Endothelial cell of umbilical vein (primary cell): ENCODE results near the gene LINC01488. TPM values are rescaled to one million over a fixed set of nuclear protein-coding genes. Genes with fewer than 3 reads are reported as not detected.

Experiments
- BruUV-seq: library from RNA; stranded (reverse); fragments of 400-500 nt; replicated peaks from 2 replicates; lab custom pipeline; 2021; lab: Mats Ljungman, UMichigan
- CTCF ChIA-PET: fragments of 300-600, 350-600 bp; sonication (Branson Sonifier 250); formaldehyde crosslinking; loops from one replicate; lab custom pipeline; 2021; ENCODE audit warnings: antibody characterized with exemption, inconsistent platforms; lab: Charles Lee
- POLR2A ChIA-PET: fragments of 300-600, 350-600 bp; sonication (Branson Sonifier 250); formaldehyde crosslinking; loops from one replicate; lab custom pipeline; 2021; ENCODE audit warnings: antibody characterized with exemption, inconsistent platforms; lab: Charles Lee
- DNase-seq: peaks from one replicate; pipeline ENCODE4 v3.0.0-alpha.2; 2011; ENCODE audit warnings: low read depth, low spot score
- FAIRE-seq: peaks from 2 replicates; lab custom pipeline; 2011; peaks lifted over from hg19 to GRCh38; lab: Jason Lieb, UNC
- H2AFZ ChIP-seq: 2 replicates; pipeline ENCODE4 v1.6.0; 2012; ENCODE audit warnings: low read depth, low read length, control low read depth, inconsistent platforms
- H3K27ac ChIP-seq: 2 replicates; pipeline ENCODE4 v1.5.1; 2011; ENCODE audit warnings: low read depth, mild to moderate bottlenecking, control low read depth, low read length, moderate library complexity; ENCODE audit not compliant: insufficient read depth
- H3K27me3 ChIP-seq, 2 experiments: 2 replicates each; pipeline versions ENCODE4 v1.6.0 to v1.6.1; 2011; ENCODE audit warnings: low read length in 2 of 2, mixed read lengths in 1 of 2; ENCODE audit not compliant: control insufficient read depth in 2 of 2, insufficient read depth in 2 of 2
- H3K36me3 ChIP-seq, 2 experiments: 2 replicates in 1 of 2; 3 replicates in 1 of 2; pipeline ENCODE4 v1.5.1; 2011; ENCODE audit warnings: low read length in 2 of 2, mild to moderate bottlenecking in 1 of 2, moderate library complexity in 1 of 2; ENCODE audit not compliant: control insufficient read depth in 2 of 2, insufficient read depth in 2 of 2; ENCODE audit errors: extremely low read depth in 1 of 2
- H3K4me1 ChIP-seq: 3 replicates; pipeline ENCODE4 v1.5.1; 2011; ENCODE audit warnings: mild to moderate bottlenecking, low read length; ENCODE audit not compliant: control insufficient read depth, insufficient read depth; ENCODE audit errors: extremely low read depth
- H3K4me2 ChIP-seq: 2 replicates; pipeline ENCODE4 v1.6.1; 2011; ENCODE audit warnings: low read length, control low read depth, mixed read lengths; ENCODE audit not compliant: insufficient read depth
- H3K4me3 ChIP-seq, 3 experiments: fragments of 200-600 bp in 1 of 3; sonication (generic), shearing (Covaris generic) in 1 of 3; replicated peaks in 1 of 3; 2 replicates each; pipeline ENCODE4 v1.5.1; 2011 to 2016; ENCODE audit warnings: control low read depth in 3 of 3, low read length in 3 of 3, mild to moderate bottlenecking in 2 of 3, inconsistent platforms in 1 of 3, low read depth in 1 of 3, moderate library complexity in 1 of 3; ENCODE audit not compliant: insufficient read depth in 1 of 3
- H3K79me2 ChIP-seq: 2 replicates; pipeline ENCODE4 v1.6.0; 2012; ENCODE audit warnings: low read length, inconsistent platforms; ENCODE audit not compliant: control insufficient read depth, insufficient read depth
- H3K9ac ChIP-seq: replicated peaks from 2 replicates; pipeline ENCODE3; 2011; ENCODE audit warnings: low read length, control low read depth; ENCODE audit not compliant: insufficient read depth; ENCODE audit errors: extremely low read depth
- H3K9me1 ChIP-seq: replicated peaks from 3 replicates; pipeline ENCODE4 v1.6.0; 2011; ENCODE audit warnings: mild to moderate bottlenecking, low read length; ENCODE audit not compliant: control insufficient read depth, insufficient read depth; ENCODE audit errors: extremely low read depth
- H3K9me3 ChIP-seq: replicated peaks from 2 replicates; pipeline ENCODE4 v1.5.1; 2012; ENCODE audit warnings: low read length, inconsistent platforms; ENCODE audit not compliant: control insufficient read depth, insufficient read depth
- H4K20me1 ChIP-seq: replicated peaks from 2 replicates; pipeline ENCODE3; 2011; ENCODE audit warnings: mild to moderate bottlenecking, low read length; ENCODE audit not compliant: control insufficient read depth, insufficient read depth; ENCODE audit errors: extremely low read depth
- EZH2 ChIP-seq: IDR thresholded peaks from 2 replicates; pipeline ENCODE4 v1.6.1; 2012; ENCODE audit warnings: borderline replicate concordance, low read depth, mild to moderate bottlenecking, moderate library complexity, low read length, inconsistent platforms; ENCODE audit not compliant: severe bottlenecking
- FOS ChIP-seq: IDR thresholded peaks from 2 replicates; pipeline ENCODE4 v1.6.1; 2011; ENCODE audit warnings: mild to moderate bottlenecking, low read length, moderate library complexity, borderline replicate concordance; ENCODE audit not compliant: insufficient read depth
- GATA2 ChIP-seq: IDR thresholded peaks from 2 replicates; pipeline ENCODE4 v1.7.0; 2011; ENCODE audit warnings: low read depth, mild to moderate bottlenecking, moderate library complexity, mixed read lengths, low read length; ENCODE audit not compliant: insufficient read length, insufficient read depth
- JUN ChIP-seq: IDR thresholded peaks from 2 replicates; pipeline ENCODE4 v1.6.1; 2011; ENCODE audit warnings: borderline replicate concordance, low read depth; ENCODE audit not compliant: insufficient read length, insufficient read depth
- MYC ChIP-seq: IDR thresholded peaks from one replicate; pipeline ENCODE4 v1.6.1; 2011; ENCODE audit warnings: mild to moderate bottlenecking, low read depth, low read length
- POLR2A ChIP-seq: IDR thresholded peaks from 2 replicates; pipeline ENCODE4 v1.6.1; 2012; ENCODE audit warnings: low read depth, mild to moderate bottlenecking, control low read depth, low read length
- POLR2AphosphoS5 ChIP-seq: IDR thresholded peaks from 2 replicates; pipeline ENCODE4 v1.6.1; 2012; ENCODE audit warnings: low read depth, mild to moderate bottlenecking, control low read depth, low read length, moderate library complexity; ENCODE audit not compliant: insufficient read depth
- dilution Hi-C: fragments of 300-500 bp; cut with MboI; formaldehyde crosslinking; loops from one replicate; pipeline ENCODE4 v1.15.0; 2019; ENCODE audit warnings: low sequenced_read_pairs; ENCODE audit not compliant: extremely low pct_ligation_motif_present
- intact Hi-C: fragments of 100-400 bp; cut with micrococcal nuclease; formaldehyde crosslinking; loops from one replicate; pipeline ENCODE4 v1.10.0; 2022
- polyA plus RNA-seq, 4 experiments: library from polyadenylated mRNA; depleted of rRNA in 3 of 4; stranded (reverse) in 3 of 4; unstranded in 1 of 4; fragments of >200 nt; gene quantifications; 2 replicates each; pipeline versions ENCODE4 v1.2.1 to v1.2.3, GENCODE V29; 2011 to 2012; ENCODE audit warnings: missing spikeins in 1 of 4
- total RNA-seq: library from RNA; stranded (reverse); gene quantifications from 2 replicates; pipeline ENCODE4 v1.2.3, GENCODE V29; 2021
- TF ChIP-seq, protein P1 (sequence below): IDR thresholded peaks from 2 replicates; pipeline ENCODE4 v1.6.1; 2011; ENCODE audit not compliant: insufficient read depth, insufficient read length
- TF ChIP-seq, protein P2 (sequence below), 2 donors: IDR thresholded peaks; 1 replicate in 1 of 2; 2 replicates in 1 of 2; pipeline ENCODE4 v1.5.1; 2011; ENCODE audit warnings: low read length in 2 of 2, mild to moderate bottlenecking in 2 of 2, moderate library complexity in 2 of 2, control low read depth in 1 of 2, inconsistent platforms in 1 of 2, low read depth in 1 of 2; ENCODE audit not compliant: insufficient read depth in 1 of 2; ENCODE audit errors: extremely low read depth in 1 of 2

The LINC01488 gene
- total and polyA plus RNA-seq, 2 donors (not counting 3 experiments of a cell fraction or from before 2014, with no cell fraction given), result not detected

DNA sequence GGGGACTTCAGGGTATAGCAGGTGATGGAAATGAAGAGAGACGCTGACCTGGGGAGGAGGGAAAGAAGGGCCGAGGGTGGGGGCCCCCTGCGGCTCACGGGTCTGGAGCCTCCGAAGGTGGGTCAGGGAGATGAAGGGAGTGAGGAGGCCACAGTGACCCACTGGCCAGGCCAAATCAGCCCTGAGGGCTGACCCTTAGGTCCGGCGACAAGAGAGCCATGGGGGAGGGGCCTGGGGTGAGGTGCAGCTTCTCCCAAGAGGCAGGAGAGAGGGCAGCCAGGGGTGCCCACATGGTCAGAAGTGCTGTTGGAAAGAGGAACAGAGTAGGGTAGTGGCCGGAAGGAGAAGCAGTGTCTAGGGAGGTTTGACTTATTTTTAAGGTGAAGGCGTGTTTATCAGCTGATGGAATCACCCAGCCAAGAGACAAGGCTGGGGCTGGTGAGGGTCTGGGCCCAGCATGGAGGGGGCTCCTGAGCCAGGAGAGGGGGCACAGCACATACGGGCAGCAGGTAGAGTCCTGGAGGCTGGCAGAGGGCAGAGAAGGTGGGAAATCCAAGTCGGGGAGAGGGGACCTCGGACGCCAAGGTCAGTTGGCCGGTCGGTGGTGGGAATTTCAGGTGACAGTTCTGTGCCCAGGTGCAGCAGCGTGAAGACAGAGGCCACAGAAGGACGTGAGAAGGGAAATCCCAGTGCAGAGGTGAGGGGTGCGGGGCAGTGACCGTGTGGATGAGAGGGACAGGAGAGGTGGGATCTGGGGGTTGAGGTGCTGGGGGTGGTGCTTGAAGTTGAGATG lies 49.0 kb downstream of the LINC01488 start:
- BruUV-seq, result no TSS peak
- no peak for DNase-seq
- Histone ChIP-seq H3K9me1 (no peaks in the 10 kb centered on the region), H3K9me3 (no peaks in the 10 kb centered on the region), H3K9ac (no peak overlapping the region), H3K27me3 (peaks cover 0 to 2% of the 10 kb centered on the region in 2 experiments), H3K79me2 (no peaks in the 10 kb centered on the region), H3K27ac (no peak overlapping the region), H3K4me1 (no peaks in the 10 kb centered on the region), H3K4me2 (no peak overlapping the region), H4K20me1 (no peaks in the 10 kb centered on the region), H3K36me3 (no peaks in the 10 kb centered on the region), H3K4me3 (no peak overlapping the region), H2AFZ (no peak overlapping the region)
- CTCF ChIA-PET, result no interaction called here
- intact Hi-C loops (no loop called here), dilution Hi-C loops (no loop called here)
- no peak for FAIRE-seq
- POLR2A ChIA-PET, result no interaction called here
- TF ChIP-seq MYC (no peak), POLR2A (no peak), JUN (no peak), GATA2 (no peak), POLR2AphosphoS5 (no peak)
- TF ChIP-seq, protein P1, sequence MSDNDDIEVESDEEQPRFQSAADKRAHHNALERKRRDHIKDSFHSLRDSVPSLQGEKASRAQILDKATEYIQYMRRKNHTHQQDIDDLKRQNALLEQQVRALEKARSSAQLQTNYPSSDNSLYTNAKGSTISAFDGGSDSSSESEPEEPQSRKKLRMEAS, result no peak

DNA sequence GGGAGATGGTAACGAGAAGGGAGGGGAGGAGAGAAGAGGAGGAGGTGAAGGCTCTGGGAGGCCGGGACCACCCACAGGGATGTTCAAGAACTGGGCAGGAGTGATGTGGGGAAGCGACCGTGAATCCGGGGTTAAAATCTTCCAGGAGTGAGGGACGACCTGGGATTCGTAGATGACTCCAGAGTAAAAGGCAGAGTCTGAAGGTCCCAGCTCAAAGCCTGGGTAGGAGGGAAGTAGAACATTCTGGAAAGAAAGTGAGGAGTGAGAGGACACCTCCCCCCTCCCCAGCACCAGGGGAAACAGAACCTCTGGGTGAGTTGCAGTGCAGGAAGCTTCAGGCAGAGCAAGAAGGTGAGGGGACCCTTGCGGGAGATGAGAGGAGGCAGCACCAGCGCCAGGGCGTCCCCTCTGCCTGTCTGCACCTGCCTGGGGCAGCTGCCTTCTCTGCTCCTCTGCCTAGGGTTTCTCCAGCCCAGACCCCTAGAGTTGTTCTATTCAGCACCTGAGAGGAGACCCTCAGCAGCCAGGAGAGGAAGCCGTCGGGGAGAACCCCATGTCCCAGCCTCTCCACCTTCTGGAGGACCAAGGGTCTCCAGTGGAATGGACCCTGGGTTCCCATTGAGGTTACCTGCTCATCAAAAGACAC lies 49.7 kb downstream of the LINC01488 start:
- Histone ChIP-seq H3K4me1 (no peaks in the 10 kb centered on the region), H4K20me1 (no peaks in the 10 kb centered on the region), H3K4me3 (no peak overlapping the region), H3K36me3 (no peaks in the 10 kb centered on the region), H2AFZ (no peak overlapping the region), H3K9me1 (no peaks in the 10 kb centered on the region), H3K27ac (no peak overlapping the region), H3K9ac (no peak overlapping the region), H3K9me3 (no peaks in the 10 kb centered on the region), H3K27me3 (peaks cover 0 to 2% of the 10 kb centered on the region in 2 experiments), H3K4me2 (no peak overlapping the region), H3K79me2 (no peaks in the 10 kb centered on the region)
- ChIA-PET POLR2A (no interaction called here), CTCF (interaction anchor here (1.1 kb wide), 1 partner anchor 400 kb away, joined by 3 read pairs; no protein-coding TSS in a partner anchor)
- FAIRE-seq (no peak), DNase-seq (no peak)
- dilution Hi-C loops, result no loop called here
- intact Hi-C loops, result no loop called here
- no TSS peak for BruUV-seq
- TF ChIP-seq POLR2AphosphoS5, result no peak
- TF ChIP-seq POLR2A, result no peak
- no peak for TF ChIP-seq JUN
- TF ChIP-seq MYC, result no peak
- TF ChIP-seq, protein P2, sequence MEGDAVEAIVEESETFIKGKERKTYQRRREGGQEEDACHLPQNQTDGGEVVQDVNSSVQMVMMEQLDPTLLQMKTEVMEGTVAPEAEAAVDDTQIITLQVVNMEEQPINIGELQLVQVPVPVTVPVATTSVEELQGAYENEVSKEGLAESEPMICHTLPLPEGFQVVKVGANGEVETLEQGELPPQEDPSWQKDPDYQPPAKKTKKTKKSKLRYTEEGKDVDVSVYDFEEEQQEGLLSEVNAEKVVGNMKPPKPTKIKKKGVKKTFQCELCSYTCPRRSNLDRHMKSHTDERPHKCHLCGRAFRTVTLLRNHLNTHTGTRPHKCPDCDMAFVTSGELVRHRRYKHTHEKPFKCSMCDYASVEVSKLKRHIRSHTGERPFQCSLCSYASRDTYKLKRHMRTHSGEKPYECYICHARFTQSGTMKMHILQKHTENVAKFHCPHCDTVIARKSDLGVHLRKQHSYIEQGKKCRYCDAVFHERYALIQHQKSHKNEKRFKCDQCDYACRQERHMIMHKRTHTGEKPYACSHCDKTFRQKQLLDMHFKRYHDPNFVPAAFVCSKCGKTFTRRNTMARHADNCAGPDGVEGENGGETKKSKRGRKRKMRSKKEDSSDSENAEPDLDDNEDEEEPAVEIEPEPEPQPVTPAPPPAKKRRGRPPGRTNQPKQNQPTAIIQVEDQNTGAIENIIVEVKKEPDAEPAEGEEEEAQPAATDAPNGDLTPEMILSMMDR (IDR thresholded peaks at IDR 0.05; ENCODE audit: extremely low read depth in 1 of 2, insufficient read depth in 1 of 2, low read depth in 1 of 2, low read length in 2 of 2), result no peak
- TF ChIP-seq EZH2, result no peak
- no peak for TF ChIP-seq GATA2
- TF ChIP-seq FOS, result no peak
- TF ChIP-seq, protein P1, result no peak
